ENCODE results near the gene DBX2.

- TF ChIP-seq EP300 (IDR thresholded peaks at IDR 0.05) (no peak), POLR2A (IDR thresholded peaks at IDR 0.05) (no peak), CTCF (IDR thresholded peaks at IDR 0.05) (no peak), POLR2AphosphoS5 (IDR thresholded peaks at IDR 0.05) (no peak)
Observed at GRCh38 chr12:45012749-45013148, 38.1 kb downstream of the DBX2 start.
